Loucy (cell line): Measurements from ENCODE around the gene DNMT3B.

Experiments used
- H2AFZ ChIP-seq: fragments of 200-600 bp; sonication (generic); 2 replicates; pipeline ENCODE4 v1.6.0; 2016; ENCODE audit warnings: antibody characterized with exemption, mild to moderate bottlenecking, low read length, moderate library complexity
- H3F3A ChIP-seq: fragments of 200-600 bp; 2 replicates; pipeline ENCODE4 v1.6.0; 2016; ENCODE audit warnings: antibody characterized with exemption, low read depth, mild to moderate bottlenecking
- H3K27me3 ChIP-seq: fragments of 200-600 bp; sonication (generic); 2 replicates; pipeline ENCODE4 v1.6.1; 2014; ENCODE audit warnings: low read length, mild to moderate bottlenecking; ENCODE audit not compliant: insufficient read depth, poor library complexity, severe bottlenecking
- H3K36me3 ChIP-seq: fragments of 200-600 bp; sonication (generic); 2 replicates; pipeline ENCODE4 v1.6.1; 2016; ENCODE audit warnings: low read length; ENCODE audit not compliant: insufficient read depth
- H3K4me1 ChIP-seq: fragments of 200-600 bp; sonication (generic); 2 replicates; pipeline ENCODE4 v1.5.1; 2014; ENCODE audit warnings: low read length, mild to moderate bottlenecking; ENCODE audit not compliant: insufficient read depth, poor library complexity, severe bottlenecking
- H3K4me2 ChIP-seq: fragments of 200-600 bp; sonication (generic); 2 replicates; pipeline ENCODE4 v1.6.0; 2014; ENCODE audit warnings: antibody characterized with exemption, low read length, low read depth, mild to moderate bottlenecking; ENCODE audit not compliant: poor library complexity, severe bottlenecking
- H3K4me3 ChIP-seq: fragments of 200-600 bp; sonication (generic); 2 replicates; pipeline ENCODE4 v1.5.1; 2014; ENCODE audit warnings: low read length, mild to moderate bottlenecking, mixed read lengths; ENCODE audit not compliant: poor library complexity, severe bottlenecking
- H3K79me2 ChIP-seq: fragments of 200-600 bp; sonication (generic); 2 replicates; pipeline ENCODE4 v1.6.1; 2014; ENCODE audit warnings: low read length; ENCODE audit not compliant: insufficient read depth
- H3K9ac ChIP-seq: fragments of 200-600 bp; sonication (generic); 2 replicates; pipeline ENCODE4 v1.6.0; 2014; ENCODE audit warnings: mild to moderate bottlenecking, low read depth, low read length, moderate library complexity; ENCODE audit not compliant: poor library complexity, severe bottlenecking
- H3K9me2 ChIP-seq: fragments of 200-600 bp; sonication (generic); replicated peaks from 2 replicates; pipeline ENCODE4 v1.6.1; 2016; ENCODE audit warnings: low read depth, low read length, mixed read lengths
- H3K9me3 ChIP-seq: fragments of 200-600 bp; sonication (generic); 2 replicates; pipeline ENCODE4 v1.6.1; 2014; ENCODE audit warnings: mild to moderate bottlenecking, antibody characterized with exemption, low read length, low read depth; ENCODE audit not compliant: insufficient read depth
- H4K20me1 ChIP-seq: fragments of 200-600 bp; sonication (generic); 2 replicates; pipeline ENCODE4 v1.6.0; 2014; ENCODE audit warnings: antibody characterized with exemption, low read length, mild to moderate bottlenecking; ENCODE audit not compliant: insufficient read depth, poor library complexity, severe bottlenecking
- EZH2phosphoT487 ChIP-seq: fragments of 200-600 bp; IDR thresholded peaks from 2 replicates; pipeline ENCODE4 v1.6.1; 2018; ENCODE audit warnings: antibody characterized with exemption, mild to moderate bottlenecking, moderate library complexity, borderline replicate concordance
- TF ChIP-seq, protein P1 (sequence below): fragments of 200-600 bp; sonication (generic); conservative IDR thresholded peaks from 2 replicates; pipeline ENCODE4 v1.5.1; 2014; ENCODE audit warnings: mild to moderate bottlenecking, antibody characterized with exemption, low read length

Gene DNMT3B

DNA sequence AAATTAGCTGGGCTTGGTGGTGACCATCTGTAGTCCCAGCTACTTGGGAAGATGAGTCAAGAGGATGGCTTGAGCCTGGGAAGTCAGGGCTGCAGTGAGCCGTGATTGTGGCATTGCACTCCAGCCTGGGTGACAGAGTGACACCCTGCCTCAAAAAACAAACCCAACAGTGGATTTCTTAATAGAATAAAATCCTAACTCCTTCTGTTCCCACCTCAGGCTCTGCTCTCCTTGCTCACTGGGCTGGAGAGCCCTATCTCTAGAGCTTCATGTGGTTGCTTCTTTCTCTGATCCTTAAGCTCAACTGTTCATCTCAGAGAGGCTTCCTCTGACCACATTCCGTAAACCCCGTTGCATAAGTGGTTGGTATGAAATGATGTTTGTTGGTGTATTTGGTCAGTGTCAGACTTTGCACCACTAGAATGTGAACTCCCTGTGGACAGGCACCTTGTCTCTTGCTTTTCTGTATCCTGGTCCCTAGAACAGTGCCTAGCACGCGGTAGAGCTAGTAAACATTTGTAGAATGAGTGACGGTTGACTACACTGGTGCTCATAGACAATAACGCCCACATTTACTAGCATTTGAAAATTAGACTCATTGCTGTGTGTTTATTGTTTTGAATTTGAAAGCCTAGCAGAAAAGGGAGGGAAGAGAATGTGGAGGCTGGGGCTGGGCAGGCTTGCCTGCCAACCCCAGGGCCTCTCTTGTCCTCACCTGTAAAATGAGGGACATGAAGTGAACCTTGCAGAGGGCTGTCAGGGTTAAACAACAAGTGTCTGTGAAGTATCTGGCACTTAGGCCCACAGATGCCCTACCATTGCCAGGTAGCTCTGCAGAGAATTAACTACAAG is 61.8 kb downstream of the DNMT3B start:
- Histone ChIP-seq H3F3A (no peaks in the 10 kb centered on the region), H2AFZ (no peak overlapping the region), H3K9ac (peak overlapping the region; percentile 89), H3K36me3 (peaks cover 28% of the 10 kb centered on the region; the same call in 1 of the 2 replicates), H3K9me3 (no peaks in the 10 kb centered on the region), H3K4me1 (peaks cover 44% of the 10 kb centered on the region), H3K4me3 (peak overlapping the region; percentile 97), H3K4me2 (peak overlapping the region; percentile 78), H3K9me2 (no peaks in the 10 kb centered on the region), H4K20me1 (peaks cover 69% of the 10 kb centered on the region), H3K79me2 (peaks cover 87% of the 10 kb centered on the region), H3K27me3 (peaks cover 4% of the 10 kb centered on the region)
- no peak for TF ChIP-seq EZH2phosphoT487
- TF ChIP-seq, protein P1, sequence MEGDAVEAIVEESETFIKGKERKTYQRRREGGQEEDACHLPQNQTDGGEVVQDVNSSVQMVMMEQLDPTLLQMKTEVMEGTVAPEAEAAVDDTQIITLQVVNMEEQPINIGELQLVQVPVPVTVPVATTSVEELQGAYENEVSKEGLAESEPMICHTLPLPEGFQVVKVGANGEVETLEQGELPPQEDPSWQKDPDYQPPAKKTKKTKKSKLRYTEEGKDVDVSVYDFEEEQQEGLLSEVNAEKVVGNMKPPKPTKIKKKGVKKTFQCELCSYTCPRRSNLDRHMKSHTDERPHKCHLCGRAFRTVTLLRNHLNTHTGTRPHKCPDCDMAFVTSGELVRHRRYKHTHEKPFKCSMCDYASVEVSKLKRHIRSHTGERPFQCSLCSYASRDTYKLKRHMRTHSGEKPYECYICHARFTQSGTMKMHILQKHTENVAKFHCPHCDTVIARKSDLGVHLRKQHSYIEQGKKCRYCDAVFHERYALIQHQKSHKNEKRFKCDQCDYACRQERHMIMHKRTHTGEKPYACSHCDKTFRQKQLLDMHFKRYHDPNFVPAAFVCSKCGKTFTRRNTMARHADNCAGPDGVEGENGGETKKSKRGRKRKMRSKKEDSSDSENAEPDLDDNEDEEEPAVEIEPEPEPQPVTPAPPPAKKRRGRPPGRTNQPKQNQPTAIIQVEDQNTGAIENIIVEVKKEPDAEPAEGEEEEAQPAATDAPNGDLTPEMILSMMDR, result no peak

DNA sequence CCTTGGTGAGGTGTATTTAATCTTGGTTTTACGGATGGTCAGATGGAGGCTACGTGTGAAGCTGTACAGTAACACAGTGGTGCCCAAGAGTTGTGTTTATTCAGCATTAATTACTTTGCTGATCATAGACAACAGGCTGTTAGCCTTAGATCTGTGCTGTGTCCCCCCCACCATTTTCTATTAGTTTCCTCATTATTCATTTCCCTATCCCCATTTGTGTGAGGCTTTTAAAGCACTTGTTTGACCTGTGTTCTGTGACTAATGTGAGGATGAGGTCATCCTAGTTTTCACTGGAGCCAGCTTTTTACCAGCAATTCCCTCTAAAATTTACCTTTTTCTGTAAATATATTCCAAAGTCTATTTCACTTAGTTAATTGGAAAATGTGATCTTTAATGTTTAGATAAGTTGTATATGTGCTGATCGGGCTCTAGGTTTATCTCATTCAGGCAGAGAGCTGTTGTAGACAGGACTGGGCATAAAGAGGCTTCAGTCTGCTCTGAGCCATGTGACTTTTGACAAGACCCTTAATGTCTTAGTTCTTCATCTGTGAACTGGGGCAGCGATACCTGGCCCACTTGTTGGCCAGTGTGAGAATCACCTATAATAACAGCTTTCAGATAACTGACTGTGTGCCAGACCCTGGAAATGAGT is 66.0 kb downstream of the DNMT3B start:
- H3K4me2 ChIP-seq, result peak overlapping the region; percentile 17
- H3K4me1 ChIP-seq, result peaks cover 26% of the 10 kb centered on the region
- H2AFZ ChIP-seq, result no peak overlapping the region
- no peaks in the 10 kb centered on the region for H3K27me3 ChIP-seq
- peaks cover 72% of the 10 kb centered on the region for H4K20me1 ChIP-seq
- H3K9me2 ChIP-seq, result no peaks in the 10 kb centered on the region
- peaks cover 61% of the 10 kb centered on the region; the same call in 1 of the 2 replicates for H3K36me3 ChIP-seq
- no peak overlapping the region for H3K4me3 ChIP-seq
- 0 out of 2 replicates have a peak, but pooled peaks cover 3% of the 10 kb centered on the region for H3F3A ChIP-seq
- H3K9me3 ChIP-seq, result no peaks in the 10 kb centered on the region
- TF ChIP-seq EZH2phosphoT487, result no peak
- TF ChIP-seq, protein P1, result no peak
- peaks cover 96% of the 10 kb centered on the region for H3K79me2 ChIP-seq
- H3K9ac ChIP-seq, result peak overlapping the region; percentile 20

DNA sequence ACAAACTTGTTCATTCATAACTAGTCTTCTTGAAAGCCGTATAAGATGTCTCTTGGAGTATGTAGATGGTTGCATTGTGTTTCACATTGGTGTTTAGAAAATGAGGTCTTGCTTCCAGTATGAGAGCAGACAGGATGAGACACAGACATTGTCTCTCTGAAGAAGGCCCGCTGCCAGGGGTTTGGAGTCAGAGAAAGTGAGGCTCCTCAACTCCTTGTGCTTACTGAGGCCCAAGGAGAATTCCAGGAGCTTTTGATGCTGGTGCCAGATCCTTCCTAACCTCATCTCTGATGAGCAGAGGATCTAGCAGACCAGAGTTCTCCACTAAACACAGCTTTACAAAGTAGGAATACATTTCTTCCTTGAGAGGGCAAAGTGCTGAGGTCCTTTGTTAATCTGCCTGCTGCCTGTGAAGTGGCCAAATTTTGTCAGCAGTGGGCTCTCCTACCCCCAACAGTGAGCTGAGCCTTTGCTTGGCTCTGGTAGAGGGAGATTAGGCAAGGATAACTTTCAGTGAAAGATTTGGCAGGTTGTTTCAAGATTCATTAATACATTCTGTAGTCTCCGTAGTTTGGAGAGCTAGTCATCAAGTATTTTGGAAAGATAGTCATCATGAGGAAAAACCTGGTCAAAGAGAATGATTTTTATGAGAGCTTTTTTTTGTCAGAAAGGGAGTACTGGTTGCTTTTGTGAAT is 67.3 kb downstream of the DNMT3B start:
- Histone ChIP-seq H3K9me2 (no peaks in the 10 kb centered on the region), H3K9me3 (no peaks in the 10 kb centered on the region), H3K36me3 (peaks cover 74% of the 10 kb centered on the region), H3F3A (0 out of 2 replicates have a peak, but pooled peaks cover 3% of the 10 kb centered on the region), H3K4me3 (no peak overlapping the region), H3K27me3 (no peaks in the 10 kb centered on the region), H2AFZ (no peak overlapping the region), H3K4me1 (peaks cover 14% of the 10 kb centered on the region), H4K20me1 (peaks cover 72% of the 10 kb centered on the region), H3K79me2 (peaks cover 96% of the 10 kb centered on the region), H3K9ac (no peak overlapping the region), H3K4me2 (peak overlapping the region; percentile 35)
- TF ChIP-seq, protein P1, result no peak
- no peak for TF ChIP-seq EZH2phosphoT487
